GM12878 (cell line): ENCODE data around the gene BAAT. TPM values are rescaled to one million over a fixed set of nuclear protein-coding genes. Genes with fewer than 3 reads are reported as not detected.

Experiments used
- ATAC-seq: fragments of 200-7000 bp; cut with Tn5 transposase; 3 replicates; pipeline ENCODE4 v1.9.1; 2020; ENCODE audit warnings: mild to moderate bottlenecking, moderate library complexity
- BruUV-seq: library from RNA; stranded (reverse); fragments of 400-500 nt; replicated peaks from 2 replicates; lab custom pipeline; 2021; lab: Mats Ljungman, UMichigan
- CTCF ChIA-PET: fragments of 300-600 bp; sonication (Branson Sonifier 250); formaldehyde crosslinking; extraction: SDS; loops from one replicate; lab custom pipeline; 2021; ENCODE audit warnings: inconsistent platforms; lab: Yijun Ruan, JAX
- POLR2A ChIA-PET: fragments of 350-600 bp; formaldehyde crosslinking; extraction: SDS; loops from one replicate; lab custom pipeline; 2021; ENCODE audit warnings: inconsistent platforms; lab: Charles Lee
- RAD21 ChIA-PET: fragments of 300-600 bp; sonication (Branson Sonifier 250); formaldehyde crosslinking; loops from one replicate; lab custom pipeline; 2023; ENCODE audit warnings: antibody characterized with exemption; ENCODE audit not compliant: unreplicated experiment; lab: Charles Lee
- SMC1A ChIA-PET: fragments of 300-600 bp; sonication (Branson Sonifier 250); formaldehyde crosslinking; loops from one replicate; lab custom pipeline; 2023; ENCODE audit not compliant: unreplicated experiment, uncharacterized antibody; lab: Charles Lee
- DNase-seq: peaks from one replicate; pipeline ENCODE4 v3.0.0-alpha.2; 2011; ENCODE audit warnings: low read depth, low spot score
- FAIRE-seq: peaks from 3 replicates; lab custom pipeline; 2011; peaks lifted over from hg19 to GRCh38; lab: Jason Lieb, UNC
- H2AFZ ChIP-seq: 2 replicates; pipeline ENCODE4 v1.6.0; 2011; ENCODE audit warnings: low read depth, low read length, control low read depth; ENCODE audit not compliant: control insufficient read depth
- H3K27ac ChIP-seq: 2 replicates; pipeline ENCODE4 v1.5.1; 2011; ENCODE audit warnings: control low read depth; ENCODE audit not compliant: control insufficient read depth, insufficient read depth
- H3K27me3 ChIP-seq, 2 experiments: replicated peaks in 1 of 2; 2 replicates each; pipeline versions ENCODE4 v1.6.0 to v1.6.1; 2011; ENCODE audit warnings: low read length in 1 of 2; ENCODE audit not compliant: control insufficient read depth in 2 of 2, insufficient read depth in 2 of 2
- H3K36me3 ChIP-seq, 2 experiments: 2 replicates each; pipeline ENCODE4 v1.5.1; 2011; ENCODE audit warnings: low read length in 1 of 2; ENCODE audit not compliant: control insufficient read depth in 2 of 2, insufficient read depth in 2 of 2
- H3K4me1 ChIP-seq: 2 replicates; pipeline ENCODE4 v1.6.1; 2011; ENCODE audit warnings: mild to moderate bottlenecking, low read length, moderate library complexity, mixed read lengths; ENCODE audit not compliant: control insufficient read depth, insufficient read depth
- H3K4me2 ChIP-seq: 2 replicates; pipeline ENCODE4 v1.6.0; 2011; ENCODE audit warnings: control low read depth; ENCODE audit not compliant: control insufficient read depth, insufficient read depth
- H3K4me3 ChIP-seq: fragments of 200-600 bp; sonication (generic); 2 replicates; pipeline ENCODE4 v1.5.1; 2016
- H3K79me2 ChIP-seq: 2 replicates; pipeline ENCODE4 v1.6.0; 2011; ENCODE audit warnings: low read length; ENCODE audit not compliant: control insufficient read depth, insufficient read depth
- H3K9ac ChIP-seq: 2 replicates; pipeline ENCODE4 v1.8.0; 2011; ENCODE audit warnings: low read length, control low read depth, mixed read lengths; ENCODE audit not compliant: control insufficient read depth, insufficient read depth
- H3K9me3 ChIP-seq: replicated peaks from 3 replicates; pipeline ENCODE4 v1.5.1; 2011; ENCODE audit warnings: mild to moderate bottlenecking, low read length; ENCODE audit not compliant: control insufficient read depth, insufficient read depth
- H4K20me1 ChIP-seq: 2 replicates; pipeline ENCODE4 v1.6.0; 2011; ENCODE audit not compliant: control insufficient read depth, insufficient read depth
- EGR1 ChIP-seq, 2 experiments: IDR thresholded peaks; 1 replicate in 1 of 2; 2 replicates in 1 of 2; pipeline ENCODE4 v1.6.1; 2011 to 2012; ENCODE audit warnings: low read depth in 2 of 2, low read length in 2 of 2, borderline replicate concordance in 1 of 2, mild to moderate bottlenecking in 1 of 2, moderate library complexity in 1 of 2
- GABPA ChIP-seq: IDR thresholded peaks from 2 replicates; pipeline ENCODE4 v1.6.1; 2014; ENCODE audit warnings: antibody characterized with exemption, low read depth, mild to moderate bottlenecking, inconsistent platforms
- HSF1 ChIP-seq: fragments of 150-350 bp; IDR thresholded peaks from 2 replicates; pipeline ENCODE4 v1.6.1; 2014; ENCODE audit warnings: mild to moderate bottlenecking, low read depth, low read length
- IKZF2 ChIP-seq, 2 experiments: fragments of 450-650 bp; IDR thresholded peaks; 2 replicates each; pipeline ENCODE4 v1.6.1; 2017; ENCODE audit warnings: mild to moderate bottlenecking in 2 of 2, moderate library complexity in 2 of 2
- KAT2A ChIP-seq: conservative IDR thresholded peaks from 2 replicates; pipeline ENCODE4 v1.6.1; 2011; ENCODE audit warnings: low read depth, low read length; ENCODE audit not compliant: control insufficient read depth
- KDM1A ChIP-seq: fragments of 200-600 bp; sonication (generic); IDR thresholded peaks from 2 replicates; pipeline ENCODE4 v1.6.1; 2016; ENCODE audit warnings: borderline replicate concordance
- MAX ChIP-seq: IDR thresholded peaks from 2 replicates; pipeline ENCODE4 v1.6.1; 2012; ENCODE audit warnings: low read depth, low read length, improper control_type of control experiment
- MTA2 ChIP-seq: fragments of 450-650 bp; IDR thresholded peaks from 2 replicates; pipeline ENCODE4 v1.6.1; 2016; ENCODE audit warnings: low read depth, mild to moderate bottlenecking, moderate library complexity
- NFYB ChIP-seq: IDR thresholded peaks from 2 replicates; pipeline ENCODE4 v1.6.1; 2011; ENCODE audit warnings: low read depth, mild to moderate bottlenecking, low read length, improper control_type of control experiment, moderate library complexity; ENCODE audit not compliant: insufficient read depth
- PML ChIP-seq: IDR thresholded peaks from 2 replicates; pipeline ENCODE4 v1.6.1; 2012; ENCODE audit warnings: low read length, inconsistent platforms
- SIX5 ChIP-seq: IDR thresholded peaks from 2 replicates; pipeline ENCODE4 v1.6.1; 2011; ENCODE audit warnings: mild to moderate bottlenecking, low read depth, low read length, moderate library complexity; ENCODE audit not compliant: severe bottlenecking
- SMARCA5 ChIP-seq: fragments of 450-650 bp; IDR thresholded peaks from 2 replicates; pipeline ENCODE4 v1.6.1; 2017; ENCODE audit warnings: mild to moderate bottlenecking
- STAT3 ChIP-seq: IDR thresholded peaks from 2 replicates; pipeline ENCODE4 v1.6.1; 2011; ENCODE audit warnings: low read depth, low read length, improper control_type of control experiment
- TCF7 ChIP-seq: IDR thresholded peaks from 2 replicates; pipeline ENCODE4 v1.6.1; 2014; ENCODE audit warnings: antibody characterized with exemption, borderline replicate concordance
- ZBTB4 ChIP-seq: fragments of 450-650 bp; formaldehyde crosslinking; IDR thresholded peaks from 2 replicates; pipeline ENCODE4 v1.4.0; 2022; ENCODE audit warnings: mild to moderate bottlenecking, moderate library complexity
- WGBS: methylation state at CpG from one replicate; pipeline ENCODE4 v1.1.6; 2016; ENCODE audit warnings: low lambda C conversion rate; ENCODE audit not compliant: insufficient replicate concordance, insufficient coverage; ENCODE audit errors: missing lambda C conversion rate; 5-methylcytosine and 5-hydroxymethylcytosine counted together
- in situ Hi-C: fragments of 300-500 bp; cut with MboI; formaldehyde crosslinking; loops from 9 replicates; pipeline ENCODE4 v1.14.3; 2018; ENCODE audit warnings: mixed read lengths
- intact Hi-C: fragments of 100-400 bp; cut with micrococcal nuclease; formaldehyde crosslinking; loops from one replicate; pipeline ENCODE4 v1.14.2; 2022; ENCODE audit not compliant: unreplicated experiment
- polyA plus RNA-seq, 11 experiments: library from polyadenylated mRNA; depleted of rRNA in 4 of 11; unstranded in 6 of 11; stranded (reverse) in 5 of 11; fragments of >200 nt; fragmentation: Nextera tagmentation in 4 of 11; fragmentation: Illumina TruSeq in 1 of 11; extraction: Ambion mirVana in 4 of 11; extraction: Trizol in 1 of 11; gene quantifications; 1 replicate in 1 of 11; 2 replicates in 10 of 11; pipeline versions ENCODE4 v1.2.1 to v1.2.3, GENCODE V29; 2011 to 2016; ENCODE audit warnings: inconsistent platforms in 2 of 11, missing spikeins in 2 of 11, low read depth in 1 of 11
- total RNA-seq, 4 experiments: library from RNA; depleted of rRNA in 3 of 4; stranded (reverse); fragments of >200 nt in 3 of 4; fragmentation: Illumina TruSeq in 1 of 4; extraction: Trizol in 1 of 4; gene quantifications; 2 replicates each; pipeline versions ENCODE4 v1.2.1 to v1.2.3, GENCODE V29; 2013 to 2021

BAAT gene
- total and polyA plus RNA-seq, 10 of the 15 experiments (the other 5 are each of a cell fraction or from before 2014, with no cell fraction given): 0.02 to 0.26 (median 0.06) TPM; not detected in 2

- no peak for TF ChIP-seq EGR1 (IDR thresholded peaks at IDR 0.05; ENCODE audit: borderline replicate concordance in 1 of 2, low read depth in 2 of 2, low read length in 2 of 2)
- TF ChIP-seq IKZF2 (IDR thresholded peaks at IDR 0.05): no peak
- TF ChIP-seq MAX: no peak
- TF ChIP-seq PML: no peak
- TF ChIP-seq HSF1: no peak
- TF ChIP-seq KAT2A: no peak
- TF ChIP-seq SMARCA5: no peak
These were observed 24.2 kb downstream of the BAAT start (continued) for GRCh38 chr9:101360647-101361046.

GRCh38 chr9:101359679-101360078 lies 25.1 kb downstream of the BAAT start:
- ATAC-seq: no peak
- H3K4me1 ChIP-seq: no peaks in the 10 kb centered on the region
- no peak for FAIRE-seq
- CTCF ChIA-PET: no interaction called here
- POLR2A ChIA-PET: no interaction called here
- H3K4me2 ChIP-seq: no peak overlapping the region
- BruUV-seq: no TSS peak
- WGBS: 0% methylated on average over 1 of the region's 1 CpG
- H3K36me3 ChIP-seq: no peaks in the 10 kb centered on the region
- H2AFZ ChIP-seq: no peak overlapping the region
- SMC1A ChIA-PET: no interaction called here
- in situ Hi-C loops: no loop called here
- H3K27ac ChIP-seq: no peak overlapping the region
- H3K4me3 ChIP-seq: no peak overlapping the region
- H3K27me3 ChIP-seq: no peaks in the 10 kb centered on the region; a peak in 1 of 4 replicates
- H3K9me3 ChIP-seq: no peaks in the 10 kb centered on the region
- no peak overlapping the region for H3K9ac ChIP-seq
- H4K20me1 ChIP-seq: no peaks in the 10 kb centered on the region
- RAD21 ChIA-PET: no interaction called here
- intact Hi-C loops: no loop called here
- H3K79me2 ChIP-seq: no peaks in the 10 kb centered on the region
- no peak for DNase-seq
- no peak for TF ChIP-seq SIX5
- no peak for TF ChIP-seq ZBTB4 (CRISPR knock-in tag)
- TF ChIP-seq KDM1A: no peak
- no peak for TF ChIP-seq MTA2
- no peak for TF ChIP-seq TCF7
- no peak for TF ChIP-seq STAT3
- TF ChIP-seq IKZF2 (IDR thresholded peaks at IDR 0.05): no peak
- no peak for TF ChIP-seq NFYB
- no peak for TF ChIP-seq GABPA
